ENCODE data around the gene LMLN.

DNA sequence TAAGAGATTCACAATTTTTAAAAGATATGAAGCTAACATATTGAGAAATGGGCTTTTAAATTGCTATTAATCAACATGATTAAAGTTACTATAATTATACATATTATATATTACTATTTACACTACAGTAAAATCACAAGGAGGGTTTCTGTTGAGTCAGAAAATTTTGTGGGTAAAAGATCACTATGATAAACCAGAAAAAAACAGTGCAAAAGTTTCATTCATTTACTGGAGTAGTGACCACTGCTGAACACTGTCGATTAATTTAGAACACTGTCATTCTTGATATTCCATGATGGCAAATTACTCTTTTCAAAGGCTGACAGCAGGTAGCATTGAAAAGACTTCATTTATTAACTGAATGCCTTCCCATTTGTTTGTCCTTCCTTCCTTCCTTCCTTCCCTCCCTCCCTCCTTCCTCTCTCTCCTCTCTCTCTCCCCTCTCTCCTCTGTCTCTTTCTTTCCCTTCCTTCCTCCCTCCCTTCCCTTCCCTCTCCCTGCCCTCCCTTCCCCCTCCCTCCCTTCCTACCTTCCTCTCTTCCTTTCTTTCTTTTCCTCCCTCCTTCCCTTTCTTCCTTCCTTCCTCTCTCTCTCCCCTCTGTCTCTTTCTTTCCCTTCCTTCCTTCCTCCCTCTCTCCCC is 19.2 kb upstream of the LMLN start:
- no peak for TF ChIP-seq POLR2A (IDR thresholded peaks at IDR 0.05)
- TF ChIP-seq, protein P1, sequence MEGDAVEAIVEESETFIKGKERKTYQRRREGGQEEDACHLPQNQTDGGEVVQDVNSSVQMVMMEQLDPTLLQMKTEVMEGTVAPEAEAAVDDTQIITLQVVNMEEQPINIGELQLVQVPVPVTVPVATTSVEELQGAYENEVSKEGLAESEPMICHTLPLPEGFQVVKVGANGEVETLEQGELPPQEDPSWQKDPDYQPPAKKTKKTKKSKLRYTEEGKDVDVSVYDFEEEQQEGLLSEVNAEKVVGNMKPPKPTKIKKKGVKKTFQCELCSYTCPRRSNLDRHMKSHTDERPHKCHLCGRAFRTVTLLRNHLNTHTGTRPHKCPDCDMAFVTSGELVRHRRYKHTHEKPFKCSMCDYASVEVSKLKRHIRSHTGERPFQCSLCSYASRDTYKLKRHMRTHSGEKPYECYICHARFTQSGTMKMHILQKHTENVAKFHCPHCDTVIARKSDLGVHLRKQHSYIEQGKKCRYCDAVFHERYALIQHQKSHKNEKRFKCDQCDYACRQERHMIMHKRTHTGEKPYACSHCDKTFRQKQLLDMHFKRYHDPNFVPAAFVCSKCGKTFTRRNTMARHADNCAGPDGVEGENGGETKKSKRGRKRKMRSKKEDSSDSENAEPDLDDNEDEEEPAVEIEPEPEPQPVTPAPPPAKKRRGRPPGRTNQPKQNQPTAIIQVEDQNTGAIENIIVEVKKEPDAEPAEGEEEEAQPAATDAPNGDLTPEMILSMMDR (IDR thresholded peaks at IDR 0.05) = no peak
